ENCODE data around the gene DPF3.

DNA sequence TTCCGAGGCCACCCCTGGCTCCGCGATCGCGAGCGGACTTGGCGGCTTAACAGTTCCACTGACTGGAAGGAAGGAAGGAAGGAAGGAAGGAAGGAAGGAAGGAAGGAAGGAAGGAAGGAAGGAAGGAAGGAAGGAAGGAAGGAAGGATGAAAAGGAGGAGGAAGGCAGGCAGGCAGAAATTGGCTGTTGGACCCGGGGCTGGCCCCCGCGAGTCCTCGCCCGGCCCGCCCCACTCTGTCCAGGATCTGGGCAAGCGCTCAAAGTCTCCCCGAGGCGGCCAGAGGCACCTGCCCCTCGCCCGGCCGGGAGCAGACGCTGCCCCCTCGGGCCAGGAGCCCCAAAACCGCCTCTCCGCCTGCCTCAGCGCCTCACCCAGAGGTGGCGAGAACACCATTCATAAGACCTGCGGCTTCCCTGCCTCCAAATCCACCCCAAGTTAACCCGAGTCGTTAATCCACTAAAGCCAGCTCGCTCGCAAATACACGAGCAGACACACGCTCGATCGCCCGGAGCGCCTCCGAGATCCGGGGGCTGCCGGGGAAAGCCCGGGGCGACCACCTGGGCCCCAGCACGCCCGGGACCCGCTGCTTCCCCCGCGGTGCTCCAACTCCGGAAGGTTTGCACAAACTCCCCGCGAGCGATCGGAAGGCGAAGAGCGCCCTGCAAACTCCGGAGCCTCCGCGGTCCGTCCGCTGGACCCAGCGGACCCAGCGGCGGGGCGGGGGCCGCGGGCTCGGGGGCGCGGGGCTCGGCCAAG, 844 bp downstream of the DPF3 start:
- TF ChIP-seq ZNF302 (CRISPR knock-in tag; IDR thresholded peaks at IDR 0.05) (no peak), NFE2L2 (conservative IDR thresholded peaks at IDR 0.05; ENCODE audit: low read length) (no peak)
- TF ChIP-seq, protein P1, sequence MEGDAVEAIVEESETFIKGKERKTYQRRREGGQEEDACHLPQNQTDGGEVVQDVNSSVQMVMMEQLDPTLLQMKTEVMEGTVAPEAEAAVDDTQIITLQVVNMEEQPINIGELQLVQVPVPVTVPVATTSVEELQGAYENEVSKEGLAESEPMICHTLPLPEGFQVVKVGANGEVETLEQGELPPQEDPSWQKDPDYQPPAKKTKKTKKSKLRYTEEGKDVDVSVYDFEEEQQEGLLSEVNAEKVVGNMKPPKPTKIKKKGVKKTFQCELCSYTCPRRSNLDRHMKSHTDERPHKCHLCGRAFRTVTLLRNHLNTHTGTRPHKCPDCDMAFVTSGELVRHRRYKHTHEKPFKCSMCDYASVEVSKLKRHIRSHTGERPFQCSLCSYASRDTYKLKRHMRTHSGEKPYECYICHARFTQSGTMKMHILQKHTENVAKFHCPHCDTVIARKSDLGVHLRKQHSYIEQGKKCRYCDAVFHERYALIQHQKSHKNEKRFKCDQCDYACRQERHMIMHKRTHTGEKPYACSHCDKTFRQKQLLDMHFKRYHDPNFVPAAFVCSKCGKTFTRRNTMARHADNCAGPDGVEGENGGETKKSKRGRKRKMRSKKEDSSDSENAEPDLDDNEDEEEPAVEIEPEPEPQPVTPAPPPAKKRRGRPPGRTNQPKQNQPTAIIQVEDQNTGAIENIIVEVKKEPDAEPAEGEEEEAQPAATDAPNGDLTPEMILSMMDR (IDR thresholded peaks at IDR 0.05), result no peak
- TF ChIP-seq, protein P2, sequence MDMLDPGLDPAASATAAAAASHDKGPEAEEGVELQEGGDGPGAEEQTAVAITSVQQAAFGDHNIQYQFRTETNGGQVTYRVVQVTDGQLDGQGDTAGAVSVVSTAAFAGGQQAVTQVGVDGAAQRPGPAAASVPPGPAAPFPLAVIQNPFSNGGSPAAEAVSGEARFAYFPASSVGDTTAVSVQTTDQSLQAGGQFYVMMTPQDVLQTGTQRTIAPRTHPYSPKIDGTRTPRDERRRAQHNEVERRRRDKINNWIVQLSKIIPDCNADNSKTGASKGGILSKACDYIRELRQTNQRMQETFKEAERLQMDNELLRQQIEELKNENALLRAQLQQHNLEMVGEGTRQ (IDR thresholded peaks at IDR 0.05), result no peak

Data from A549 (cell line).